C1 segment of cervical spinal cord (tissue), 14 donors: ENCODE measurements around the gene MSRB2.
"Not testable (repeated sequence)": the region's sequence is repeated elsewhere in the genome, so short reads cannot be mapped to it uniquely, and the experiment has no call there.

Experiments
- DNase-seq, 14 donors: peaks; one replicate each; lab custom pipeline; 2025; lab: John Stamatoyannopoulos, UW

MSRB2 gene

GRCh38 chr10:23095404-23095965 lies at the start of gene MSRB2:
Gene MSRB2, plus strand, starts transcription at chr10:23095579. Its CDS starts 30 bp downstream, at chr10:23095609.
- DNase-seq = peak in 13 of 14 donors; percentile 53 to 92 (median 85)

GRCh38 chr10:23046027-23046426 lies 49.4 kb upstream of the MSRB2 start:
- DNase-seq = no peak

GRCh38 chr10:23047201-23048050 lies 48.0 kb upstream of the MSRB2 start:
- no peak for DNase-seq

- DNase-seq = no peak
Observed at GRCh38 chr10:23048191-23048590, 47.2 kb upstream of the MSRB2 start.

GRCh38 chr10:23051278-23051677 lies 44.1 kb upstream of the MSRB2 start:
- DNase-seq = no peak

GRCh38 chr10:23051855-23052331 lies 43.5 kb upstream of the MSRB2 start:
- DNase-seq = no peak

GRCh38 chr10:23053036-23053435 lies 42.3 kb upstream of the MSRB2 start:
- DNase-seq = no peak

GRCh38 chr10:23055424-23056185 lies 39.8 kb upstream of the MSRB2 start:
- DNase-seq = no peak

GRCh38 chr10:23056186-23056579 lies 39.2 kb upstream of the MSRB2 start:
- DNase-seq = no peak

- DNase-seq = no peak
Observed at GRCh38 chr10:23058366-23058765, 37.0 kb upstream of the MSRB2 start.

- no peak for DNase-seq
Observed at GRCh38 chr10:23060918-23061317, 34.5 kb upstream of the MSRB2 start.

- peak in 2 of 14 donors; percentile 12 to 20 for DNase-seq
Observed at GRCh38 chr10:23063045-23063972, 32.1 kb upstream of the MSRB2 start.

- no peak for DNase-seq
Observed at GRCh38 chr10:23063973-23064812, 31.2 kb upstream of the MSRB2 start.

- DNase-seq = not testable (repeated sequence)
Observed at GRCh38 chr10:23064813-23065114, 30.6 kb upstream of the MSRB2 start.

GRCh38 chr10:23065181-23065948 lies 30.0 kb upstream of the MSRB2 start:
- peak in 13 of 14 donors; percentile 16 to 86 (median 72) for DNase-seq

- no peak for DNase-seq
Observed at GRCh38 chr10:23067337-23067736, 28.0 kb upstream of the MSRB2 start.

- peak in 11 of 14 donors; percentile 2 to 74 (median 40) for DNase-seq
Observed at GRCh38 chr10:23067939-23068775, 27.2 kb upstream of the MSRB2 start.

- DNase-seq = no peak
Observed at GRCh38 chr10:23069019-23069815, 26.2 kb upstream of the MSRB2 start.
